NCI-H2196 treated with DMSO at 0.1 percent for 48 hours (cell line): Measurements from ENCODE around the gene ELOVL5.

Source experiments
- DNase-seq: peaks from one replicate; lab custom pipeline; 2025; ENCODE audit not compliant: unreplicated experiment; lab: John Stamatoyannopoulos, UW

The ELOVL5 gene

GRCh38 chr6:53244399-53244931 is 104.3 kb downstream of the ELOVL5 start:
- no peak for DNase-seq

- DNase-seq, result no peak
Observed at GRCh38 chr6:53241938-53242337, 106.8 kb downstream of the ELOVL5 start.

- DNase-seq, result no peak
Observed at GRCh38 chr6:53240761-53241160, 108.0 kb downstream of the ELOVL5 start.

GRCh38 chr6:53240139-53240538 is 108.6 kb downstream of the ELOVL5 start:
- no peak for DNase-seq

GRCh38 chr6:53239526-53239925 is 109.2 kb downstream of the ELOVL5 start:
- no peak for DNase-seq

GRCh38 chr6:53238311-53238710 is 110.4 kb downstream of the ELOVL5 start:
- DNase-seq, result no peak

GRCh38 chr6:53236241-53236640 is 112.5 kb downstream of the ELOVL5 start:
- no peak for DNase-seq

- DNase-seq, result no peak
Observed at GRCh38 chr6:53235508-53235907, 113.2 kb downstream of the ELOVL5 start.

- DNase-seq, result no peak
Observed at GRCh38 chr6:53233309-53233708, 115.4 kb downstream of the ELOVL5 start.

GRCh38 chr6:53230775-53231467 is 117.8 kb downstream of the ELOVL5 start:
- no peak for DNase-seq

- DNase-seq, result no peak
Observed at GRCh38 chr6:53227847-53228246, 120.9 kb downstream of the ELOVL5 start.

GRCh38 chr6:53220605-53221004 is 128.1 kb downstream of the ELOVL5 start:
- no peak for DNase-seq
